ENCODE measurements around the gene SNRPA1. TPM values are rescaled to one million over a fixed set of nuclear protein-coding genes. Genes with fewer than 3 reads are reported as not detected.
"Not testable (repeated sequence)": the region's sequence is repeated elsewhere in the genome, so short reads cannot be mapped to it uniquely, and the experiment has no call there.

The SNRPA1 gene
- total and polyA plus RNA-seq, 5 donors: 23.4 to 37.3 (median 28.5) TPM

DNA sequence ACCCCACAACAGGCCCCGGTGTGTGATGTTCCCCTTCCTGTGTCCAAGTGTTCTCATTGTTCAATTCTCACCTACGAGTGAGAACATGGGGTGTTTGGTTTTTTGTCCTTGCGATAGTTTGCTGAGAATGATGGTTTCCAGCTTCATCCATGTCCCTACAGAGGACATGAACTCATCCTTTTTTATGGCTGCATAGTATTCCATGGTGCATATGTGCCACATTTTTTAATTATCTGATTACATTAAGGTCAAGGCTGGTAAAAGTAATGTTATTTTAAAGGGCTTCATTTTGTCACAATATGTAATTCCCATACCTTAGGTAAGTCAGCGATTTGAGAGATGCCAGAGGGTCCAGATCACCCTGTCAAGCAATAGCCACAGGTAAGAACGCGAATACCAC lies 7.7 kb downstream of the SNRPA1 start:
- 93% methylated on average over 6 of the region's 6 CpGs for WGBS
- ATAC-seq; H3K4me3 ChIP-seq (ENCODE audit: low read length); intact Hi-C loops (cut with DNase I); DNase-seq; H3K4me1 ChIP-seq (ENCODE audit: control insufficient read depth, insufficient read depth, low read length); H3K27ac ChIP-seq (ENCODE audit: low read length); H3K9me3 ChIP-seq (ENCODE audit: control insufficient read depth, low read length); H3K27me3 ChIP-seq (ENCODE audit: control insufficient read depth, insufficient read depth): not testable (repeated sequence)

DNA sequence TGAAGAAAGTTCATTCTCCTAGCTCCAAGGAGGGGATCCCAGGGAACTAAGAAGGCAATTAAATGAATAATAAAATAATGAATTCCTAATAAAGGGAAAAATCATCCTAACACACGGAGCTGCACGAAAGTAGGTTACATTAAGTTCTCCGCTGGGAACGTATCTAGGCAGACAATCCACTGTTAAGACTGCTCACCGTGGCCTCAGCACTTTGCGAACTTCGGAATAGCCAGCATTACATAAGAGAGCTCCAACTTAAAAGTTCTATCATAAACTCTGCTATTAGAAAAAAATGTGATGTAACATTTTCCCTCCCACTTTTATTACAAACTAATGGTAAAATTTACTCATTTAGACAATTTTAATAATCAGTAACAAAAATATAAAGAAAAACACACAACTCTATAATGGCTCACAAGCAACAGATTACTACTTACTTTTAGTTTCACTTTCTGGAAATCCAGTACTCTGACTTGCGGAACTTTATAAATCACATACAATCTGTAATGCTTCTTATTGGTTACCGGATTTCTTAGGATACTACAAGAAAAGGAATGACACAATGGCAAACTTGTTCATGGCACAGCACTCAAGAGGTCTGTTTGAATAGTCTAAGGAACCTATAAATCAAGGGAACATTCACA lies 8.5 kb downstream of the SNRPA1 start:
- no peaks in the 10 kb centered on the region for H3K27me3 ChIP-seq (ENCODE audit: control insufficient read depth, insufficient read depth)
- DNase-seq (no peak), ATAC-seq (no peak)
- no peaks in the 10 kb centered on the region for H3K9me3 ChIP-seq (ENCODE audit: control insufficient read depth, low read length)
- intact Hi-C loops (cut with DNase I): no loop called here
- H3K4me1 ChIP-seq (ENCODE audit: control insufficient read depth, insufficient read depth, low read length): no peaks in the 10 kb centered on the region
- 91% methylated on average over 9 of the region's 9 CpGs for WGBS
- H3K4me3 ChIP-seq (ENCODE audit: low read length): no peak overlapping the region
- H3K27ac ChIP-seq (ENCODE audit: low read length): no peak overlapping the region

DNA sequence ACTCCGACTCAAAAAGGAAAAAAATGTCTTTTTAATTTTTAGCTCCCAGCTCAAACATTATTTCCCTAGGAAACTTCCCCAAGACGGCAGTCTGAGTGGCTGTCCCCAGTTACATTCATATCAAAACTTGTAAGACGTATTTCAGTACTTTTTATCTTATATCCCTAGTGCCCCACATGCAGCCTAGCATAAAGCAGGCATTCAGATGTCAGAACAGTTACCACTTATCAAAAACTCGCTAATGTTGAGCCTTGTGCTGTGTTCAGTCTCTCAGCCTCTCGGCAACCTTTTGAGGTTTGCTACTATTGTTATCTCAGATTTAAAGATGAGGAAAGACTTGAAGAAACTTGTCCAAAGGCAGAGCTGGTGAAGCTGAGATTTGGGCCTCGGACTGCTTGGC lies 11.1 kb downstream of the SNRPA1 start:
- intact Hi-C loops (cut with DNase I): no loop called here
- Histone ChIP-seq H3K27ac (ENCODE audit: low read length) (no peak overlapping the region), H3K4me3 (ENCODE audit: low read length) (no peak overlapping the region), H3K4me1 (ENCODE audit: control insufficient read depth, insufficient read depth, low read length) (no peaks in the 10 kb centered on the region), H3K9me3 (ENCODE audit: control insufficient read depth, low read length) (no peaks in the 10 kb centered on the region), H3K27me3 (ENCODE audit: control insufficient read depth, insufficient read depth) (no peaks in the 10 kb centered on the region)
- WGBS: 84% methylated on average over 6 of the region's 6 CpGs
- DNase-seq (no peak), ATAC-seq (no peak)

DNA sequence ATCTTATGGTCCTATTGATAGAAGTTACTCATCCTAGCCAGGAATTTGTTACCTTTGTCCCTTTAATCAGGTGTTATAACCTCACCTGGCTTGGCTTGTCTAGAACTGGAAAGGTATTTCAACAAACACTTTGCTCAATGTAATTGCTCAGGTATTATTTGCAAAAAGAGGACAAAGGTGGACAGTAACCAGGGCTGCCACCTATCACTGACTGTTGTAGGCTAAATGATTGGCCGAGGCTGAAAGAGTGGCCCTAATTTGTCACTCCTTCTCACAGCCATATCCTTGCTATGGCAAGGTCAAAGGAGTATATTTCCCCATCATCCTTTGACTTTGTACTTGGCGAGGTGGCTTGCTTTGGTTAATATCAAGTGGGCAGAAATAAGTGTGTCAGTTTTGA lies 15.0 kb downstream of the SNRPA1 start:
- ATAC-seq: no peak
- Histone ChIP-seq H3K9me3 (ENCODE audit: control insufficient read depth, low read length) (no peaks in the 10 kb centered on the region), H3K27ac (ENCODE audit: low read length) (no peak overlapping the region), H3K4me3 (ENCODE audit: low read length) (no peak overlapping the region), H3K4me1 (ENCODE audit: control insufficient read depth, insufficient read depth, low read length) (peaks cover 2% of the 10 kb centered on the region), H3K27me3 (ENCODE audit: control insufficient read depth, insufficient read depth) (no peaks in the 10 kb centered on the region)
- DNase-seq: no peak
- intact Hi-C loops (cut with DNase I): no loop called here
- 90% methylated on average over 2 of the region's 2 CpGs for whole genome bisulfite sequencing

DNA sequence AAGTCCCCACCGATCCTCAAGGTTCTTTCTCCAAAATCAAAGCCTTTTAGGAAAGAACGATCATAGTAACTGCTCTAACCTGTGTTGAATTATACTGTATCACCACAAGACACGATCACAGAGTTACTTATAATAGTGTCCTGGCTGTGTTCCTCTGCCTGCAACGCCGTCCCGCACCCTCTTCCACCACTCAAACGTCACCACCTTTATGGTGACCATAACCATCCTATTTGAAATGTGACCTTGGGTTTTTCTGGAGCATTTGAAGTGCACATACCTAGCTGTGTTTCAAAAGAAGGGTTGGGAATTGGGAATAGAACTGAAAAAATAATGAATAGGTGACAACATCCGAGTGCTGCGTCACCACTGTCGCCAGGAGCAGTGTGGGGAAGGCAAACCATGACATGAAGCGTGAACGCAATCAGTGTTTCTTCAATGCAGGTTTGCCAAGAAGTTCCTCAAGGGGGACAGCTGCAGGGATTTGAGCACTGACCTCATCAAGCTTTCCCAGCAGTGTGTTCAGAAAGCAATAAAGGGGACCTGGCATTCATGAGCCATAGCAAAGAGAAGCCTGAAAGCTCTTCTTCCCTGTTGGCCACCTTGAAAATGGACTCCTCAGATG lies 17.0 kb downstream of the SNRPA1 start:
- ATAC-seq (no peak), DNase-seq (no peak)
- Histone ChIP-seq H3K9me3 (ENCODE audit: control insufficient read depth, low read length) (no peaks in the 10 kb centered on the region), H3K4me1 (ENCODE audit: control insufficient read depth, insufficient read depth, low read length) (peaks cover 2% of the 10 kb centered on the region), H3K27me3 (ENCODE audit: control insufficient read depth, insufficient read depth) (no peaks in the 10 kb centered on the region), H3K4me3 (ENCODE audit: low read length) (peak overlapping the region; percentile 53), H3K27ac (ENCODE audit: low read length) (peak overlapping the region; percentile 60)
- intact Hi-C loops (cut with DNase I): no loop called here
- WGBS: 75% methylated on average over 12 of the region's 12 CpGs

DNA sequence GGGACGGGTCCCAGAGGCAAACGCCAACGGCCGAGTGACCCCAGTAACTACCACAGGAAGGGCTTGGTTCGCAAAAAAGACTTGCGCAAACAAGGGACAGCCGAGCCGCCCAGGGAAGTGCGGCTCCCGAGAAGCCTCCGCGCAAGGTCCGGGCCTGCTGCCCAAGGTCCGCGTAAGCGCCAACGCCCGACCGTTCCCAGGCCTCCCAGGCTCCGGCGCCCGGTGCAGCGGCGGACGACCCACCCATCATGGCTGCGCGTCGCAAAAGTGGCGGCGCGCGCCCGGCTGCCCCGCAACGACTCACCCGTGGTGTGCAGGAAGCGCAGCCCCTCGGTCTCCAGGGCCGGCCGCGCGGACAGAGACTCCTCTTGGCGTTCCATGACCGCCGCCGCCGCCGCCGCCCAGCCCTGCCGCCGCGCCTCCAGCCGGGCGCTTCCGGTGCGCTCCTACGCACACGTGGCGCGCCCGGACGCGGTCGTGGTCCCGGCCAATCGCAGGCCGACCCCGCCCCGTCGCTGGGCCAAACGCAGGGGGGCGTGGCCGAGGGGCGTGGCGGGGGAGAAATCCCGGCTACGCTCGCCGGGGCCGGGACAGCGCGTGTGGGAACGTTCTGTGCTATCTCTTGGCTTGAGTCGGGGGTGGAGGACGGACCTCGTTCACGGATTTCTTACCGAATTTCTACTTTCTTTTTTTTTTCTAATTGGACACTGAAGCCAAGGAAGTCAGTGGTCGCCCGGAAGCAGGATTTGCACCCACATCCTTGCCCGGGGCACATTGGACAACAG lies 17.8 kb downstream of the SNRPA1 start, which contains the start of gene SELENOS:
TSS of gene SELENOS (minus strand) at position 448 of the 785 bp plus-strand sequence. CDS start at position 380, 68 bp downstream.
- Histone ChIP-seq H3K9me3 (ENCODE audit: control insufficient read depth, low read length) (no peaks in the 10 kb centered on the region), H3K27me3 (ENCODE audit: control insufficient read depth, insufficient read depth) (no peaks in the 10 kb centered on the region), H3K4me3 (ENCODE audit: low read length) (peak within 1 kb of the TSS; percentile 53), H3K4me1 (ENCODE audit: control insufficient read depth, insufficient read depth, low read length) (peaks cover 2% of the 10 kb centered on the region), H3K27ac (ENCODE audit: low read length) (peak within 1 kb of the TSS; percentile 68)
- intact Hi-C loops (cut with DNase I): no loop called here
- ATAC-seq (peak; percentile 98), DNase-seq (peak; percentile 93 to 98 (median 97))
- WGBS: under 1% methylated on average over 91 of the region's 91 CpGs

DNA sequence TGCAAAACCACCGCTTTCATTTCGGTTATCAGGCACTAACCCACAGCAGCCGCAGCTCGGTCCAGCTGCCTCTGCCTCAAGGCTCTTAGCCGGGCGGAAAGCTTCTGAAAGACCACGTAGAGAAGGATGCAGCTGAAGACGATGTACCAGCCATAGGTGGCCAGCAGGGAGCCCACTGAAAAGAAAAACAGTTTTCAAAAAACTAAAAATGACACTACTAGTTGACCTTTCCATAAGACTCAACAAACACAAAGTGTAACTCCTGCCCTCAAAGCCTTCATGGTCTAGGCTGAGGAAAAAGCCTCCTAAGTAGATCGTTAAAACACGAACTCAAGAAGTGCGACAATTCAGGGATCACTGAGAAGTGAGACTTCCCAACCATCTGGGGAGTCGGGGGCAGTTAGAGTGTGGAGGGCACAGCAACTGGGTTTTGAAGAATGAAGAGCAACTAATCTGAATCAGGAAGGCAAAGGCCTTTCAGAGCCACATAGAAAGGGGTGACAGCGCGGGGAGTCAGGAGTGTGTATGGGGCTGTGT lies 18.5 kb downstream of the SNRPA1 start:
- no peak for DNase-seq
- WGBS: 11% methylated on average over 14 of the region's 14 CpGs
- intact Hi-C loops (cut with DNase I): no loop called here
- Histone ChIP-seq H3K4me3 (ENCODE audit: low read length) (peak overlapping the region; percentile 53), H3K9me3 (ENCODE audit: control insufficient read depth, low read length) (no peaks in the 10 kb centered on the region), H3K27ac (ENCODE audit: low read length) (peak overlapping the region; percentile 68), H3K27me3 (ENCODE audit: control insufficient read depth, insufficient read depth) (no peaks in the 10 kb centered on the region), H3K4me1 (ENCODE audit: control insufficient read depth, insufficient read depth, low read length) (peaks cover 2% of the 10 kb centered on the region)
- peak in 1 of 2 donors; percentile 10 for ATAC-seq

DNA sequence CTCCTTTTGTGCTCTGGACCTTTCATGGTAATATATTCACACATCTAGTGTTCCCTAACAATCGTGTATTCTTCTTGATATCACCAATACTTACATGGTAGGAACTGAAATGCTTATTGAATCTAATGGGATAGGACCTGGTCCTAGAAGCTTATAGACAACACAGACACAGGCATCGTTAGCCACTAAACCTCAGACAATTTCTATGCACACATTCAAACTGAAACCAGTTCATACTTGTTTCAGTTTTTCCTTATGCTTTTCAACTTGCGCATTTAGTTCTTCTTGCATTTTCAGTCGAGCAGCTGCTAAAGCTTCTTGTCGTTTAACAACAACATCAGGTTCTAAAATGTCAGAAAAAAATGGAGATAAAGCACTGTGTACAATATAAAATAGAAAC lies 20.0 kb downstream of the SNRPA1 start:
- ATAC-seq (no peak), DNase-seq (no peak)
- no peak overlapping the region for H3K4me3 ChIP-seq (ENCODE audit: low read length)
- intact Hi-C loops (cut with DNase I): no loop called here
- no peaks in the 10 kb centered on the region for H3K27me3 ChIP-seq (ENCODE audit: control insufficient read depth, insufficient read depth)
- H3K9me3 ChIP-seq (ENCODE audit: control insufficient read depth, low read length): no peaks in the 10 kb centered on the region
- 88% methylated on average over 5 of the region's 5 CpGs for WGBS
- H3K4me1 ChIP-seq (ENCODE audit: control insufficient read depth, insufficient read depth, low read length): peaks cover 2% of the 10 kb centered on the region
- H3K27ac ChIP-seq (ENCODE audit: low read length): no peak overlapping the region

DNA sequence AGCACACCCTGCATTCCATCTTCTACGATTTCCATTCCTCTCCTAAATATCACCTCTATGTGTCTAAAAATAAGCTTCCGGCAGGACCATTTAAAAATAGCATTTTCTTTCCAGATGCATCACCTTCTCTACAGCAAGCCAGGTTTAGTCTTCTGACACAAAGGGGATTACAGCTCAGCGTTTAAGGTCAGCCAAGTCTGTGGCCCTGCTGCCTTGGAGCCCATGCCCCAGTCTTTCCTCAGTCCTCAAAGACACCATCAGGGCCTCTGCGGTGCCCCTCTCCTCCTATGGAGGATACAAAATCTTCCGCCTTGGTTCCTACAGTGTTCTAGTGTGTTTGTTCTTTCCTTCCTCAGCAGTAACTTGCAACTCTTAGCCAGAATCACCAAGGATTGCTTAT lies 21.5 kb downstream of the SNRPA1 start:
- Histone ChIP-seq H3K4me3 (ENCODE audit: low read length) (no peak overlapping the region), H3K4me1 (ENCODE audit: control insufficient read depth, insufficient read depth, low read length) (peaks cover 2% of the 10 kb centered on the region), H3K27ac (ENCODE audit: low read length) (no peak overlapping the region), H3K27me3 (ENCODE audit: control insufficient read depth, insufficient read depth) (no peaks in the 10 kb centered on the region), H3K9me3 (ENCODE audit: control insufficient read depth, low read length) (no peaks in the 10 kb centered on the region)
- intact Hi-C loops (cut with DNase I): no loop called here
- WGBS: 82% methylated on average over 5 of the region's 5 CpGs
- DNase-seq: no peak
- ATAC-seq: no peak

DNA sequence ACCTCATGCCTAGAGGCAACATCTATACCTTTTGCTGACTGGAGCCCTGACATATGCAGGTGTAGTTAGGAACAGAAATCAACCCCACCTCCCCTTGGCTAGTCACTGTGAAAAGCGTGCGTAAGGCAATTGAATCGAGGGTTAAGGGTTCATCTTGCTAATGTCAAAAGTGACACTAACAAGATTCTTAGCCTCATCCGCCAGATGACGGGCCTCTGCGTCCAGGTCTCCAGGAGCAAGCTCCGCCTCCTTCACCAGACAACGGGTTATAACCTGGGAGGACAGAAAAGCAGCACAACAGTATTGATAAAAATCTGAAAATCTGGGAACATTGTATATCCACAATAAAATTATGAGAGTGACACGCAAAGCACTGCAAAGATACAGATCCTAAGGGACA lies 22.5 kb downstream of the SNRPA1 start:
- no peak overlapping the region for H3K27ac ChIP-seq (ENCODE audit: low read length)
- ATAC-seq: no peak
- no peaks in the 10 kb centered on the region for H3K9me3 ChIP-seq (ENCODE audit: control insufficient read depth, low read length)
- H3K4me1 ChIP-seq (ENCODE audit: control insufficient read depth, insufficient read depth, low read length): no peaks in the 10 kb centered on the region
- 83% methylated on average over 9 of the region's 9 CpGs for WGBS
- no peak overlapping the region for H3K4me3 ChIP-seq (ENCODE audit: low read length)
- no peaks in the 10 kb centered on the region for H3K27me3 ChIP-seq (ENCODE audit: control insufficient read depth, insufficient read depth)
- intact Hi-C loops (cut with DNase I): no loop called here
- DNase-seq: no peak

All from right cardiac atrium (tissue), 5 donors.